ENCODE data around the gene GBE1. TPM values are rescaled to one million over a fixed set of nuclear protein-coding genes. Genes with fewer than 3 reads are reported as not detected.

Gene GBE1
- total and polyA plus RNA-seq, 10 of the 15 experiments (the other 5 are each of a cell fraction or from before 2014, with no cell fraction given), result 21.4 to 62.2 (median 41.5) TPM

DNA sequence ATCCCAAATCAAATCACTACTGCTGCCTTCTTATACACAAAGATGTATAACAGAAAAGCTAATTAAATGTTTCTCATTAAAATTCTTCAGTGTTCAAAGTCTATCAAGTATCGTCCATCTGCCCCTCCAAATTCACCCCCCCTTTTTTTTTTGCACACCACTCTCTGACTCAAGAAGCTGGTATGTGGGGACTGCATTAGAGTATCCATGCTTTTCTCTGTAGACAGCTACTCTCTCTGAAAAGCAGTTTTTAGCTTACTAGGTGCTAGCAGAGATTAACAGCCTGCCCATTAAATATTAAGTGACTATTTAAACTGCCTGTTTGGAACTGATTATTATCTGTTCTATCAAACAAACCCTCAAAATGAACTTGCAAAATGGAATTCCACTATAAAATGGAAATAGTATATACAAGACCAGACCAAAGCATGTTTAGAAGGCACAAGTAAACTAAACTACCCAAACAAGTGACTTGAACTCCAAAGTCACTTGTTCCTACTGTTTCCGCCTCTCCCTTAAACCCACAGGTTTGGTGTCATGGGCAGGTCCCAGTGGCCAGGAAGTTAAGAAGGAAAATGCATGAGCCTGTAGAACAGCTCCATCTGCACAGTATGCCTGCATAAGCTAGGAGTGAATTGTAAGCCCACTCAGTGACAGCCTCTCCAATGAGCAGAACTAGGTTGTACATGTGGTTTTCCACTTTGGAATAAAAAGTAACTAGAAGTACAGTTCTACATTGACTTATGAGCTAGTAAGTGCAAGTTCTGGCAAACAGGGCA is 32.5 kb downstream of the GBE1 start (continued):
- TF ChIP-seq, protein P1, sequence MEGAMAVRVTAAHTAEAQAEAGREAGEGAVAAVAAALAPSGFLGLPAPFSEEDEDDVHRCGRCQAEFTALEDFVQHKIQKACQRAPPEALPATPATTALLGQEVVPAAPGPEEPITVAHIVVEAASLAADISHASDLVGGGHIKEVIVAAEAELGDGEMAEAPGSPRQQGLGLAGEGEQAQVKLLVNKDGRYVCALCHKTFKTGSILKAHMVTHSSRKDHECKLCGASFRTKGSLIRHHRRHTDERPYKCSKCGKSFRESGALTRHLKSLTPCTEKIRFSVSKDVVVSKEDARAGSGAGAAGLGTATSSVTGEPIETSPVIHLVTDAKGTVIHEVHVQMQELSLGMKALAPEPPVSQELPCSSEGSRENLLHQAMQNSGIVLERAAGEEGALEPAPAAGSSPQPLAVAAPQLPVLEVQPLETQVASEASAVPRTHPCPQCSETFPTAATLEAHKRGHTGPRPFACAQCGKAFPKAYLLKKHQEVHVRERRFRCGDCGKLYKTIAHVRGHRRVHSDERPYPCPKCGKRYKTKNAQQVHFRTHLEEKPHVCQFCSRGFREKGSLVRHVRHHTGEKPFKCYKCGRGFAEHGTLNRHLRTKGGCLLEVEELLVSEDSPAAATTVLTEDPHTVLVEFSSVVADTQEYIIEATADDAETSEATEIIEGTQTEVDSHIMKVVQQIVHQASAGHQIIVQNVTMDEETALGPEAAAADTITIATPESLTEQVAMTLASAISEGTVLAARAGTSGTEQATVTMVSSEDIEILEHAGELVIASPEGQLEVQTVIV (IDR thresholded peaks at IDR 0.05; ENCODE audit: borderline replicate concordance, partially characterized antibody), result no peak
- TF ChIP-seq, protein P2, sequence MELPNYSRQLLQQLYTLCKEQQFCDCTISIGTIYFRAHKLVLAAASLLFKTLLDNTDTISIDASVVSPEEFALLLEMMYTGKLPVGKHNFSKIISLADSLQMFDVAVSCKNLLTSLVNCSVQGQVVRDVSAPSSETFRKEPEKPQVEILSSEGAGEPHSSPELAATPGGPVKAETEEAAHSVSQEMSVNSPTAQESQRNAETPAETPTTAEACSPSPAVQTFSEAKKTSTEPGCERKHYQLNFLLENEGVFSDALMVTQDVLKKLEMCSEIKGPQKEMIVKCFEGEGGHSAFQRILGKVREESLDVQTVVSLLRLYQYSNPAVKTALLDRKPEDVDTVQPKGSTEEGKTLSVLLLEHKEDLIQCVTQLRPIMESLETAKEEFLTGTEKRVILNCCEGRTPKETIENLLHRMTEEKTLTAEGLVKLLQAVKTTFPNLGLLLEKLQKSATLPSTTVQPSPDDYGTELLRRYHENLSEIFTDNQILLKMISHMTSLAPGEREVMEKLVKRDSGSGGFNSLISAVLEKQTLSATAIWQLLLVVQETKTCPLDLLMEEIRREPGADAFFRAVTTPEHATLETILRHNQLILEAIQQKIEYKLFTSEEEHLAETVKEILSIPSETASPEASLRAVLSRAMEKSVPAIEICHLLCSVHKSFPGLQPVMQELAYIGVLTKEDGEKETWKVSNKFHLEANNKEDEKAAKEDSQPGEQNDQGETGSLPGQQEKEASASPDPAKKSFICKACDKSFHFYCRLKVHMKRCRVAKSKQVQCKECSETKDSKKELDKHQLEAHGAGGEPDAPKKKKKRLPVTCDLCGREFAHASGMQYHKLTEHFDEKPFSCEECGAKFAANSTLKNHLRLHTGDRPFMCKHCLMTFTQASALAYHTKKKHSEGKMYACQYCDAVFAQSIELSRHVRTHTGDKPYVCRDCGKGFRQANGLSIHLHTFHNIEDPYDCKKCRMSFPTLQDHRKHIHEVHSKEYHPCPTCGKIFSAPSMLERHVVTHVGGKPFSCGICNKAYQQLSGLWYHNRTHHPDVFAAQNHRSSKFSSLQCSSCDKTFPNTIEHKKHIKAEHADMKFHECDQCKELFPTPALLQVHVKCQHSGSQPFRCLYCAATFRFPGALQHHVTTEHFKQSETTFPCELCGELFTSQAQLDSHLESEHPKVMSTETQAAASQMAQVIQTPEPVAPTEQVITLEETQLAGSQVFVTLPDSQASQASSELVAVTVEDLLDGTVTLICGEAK (IDR thresholded peaks at IDR 0.05; ENCODE audit: borderline replicate concordance), result no peak
- TF ChIP-seq IKZF2 (IDR thresholded peaks at IDR 0.05) (no peak), SREBF1 (IDR thresholded peaks at IDR 0.05; ENCODE audit: low read length) (no peak)
